ENCODE data around the gene ABCC8. TPM values are rescaled to one million over a fixed set of nuclear protein-coding genes. Genes with fewer than 3 reads are reported as not detected.

The ABCC8 gene
- total RNA-seq, 1 experiment from 2014 or later = 2.4 TPM

DNA sequence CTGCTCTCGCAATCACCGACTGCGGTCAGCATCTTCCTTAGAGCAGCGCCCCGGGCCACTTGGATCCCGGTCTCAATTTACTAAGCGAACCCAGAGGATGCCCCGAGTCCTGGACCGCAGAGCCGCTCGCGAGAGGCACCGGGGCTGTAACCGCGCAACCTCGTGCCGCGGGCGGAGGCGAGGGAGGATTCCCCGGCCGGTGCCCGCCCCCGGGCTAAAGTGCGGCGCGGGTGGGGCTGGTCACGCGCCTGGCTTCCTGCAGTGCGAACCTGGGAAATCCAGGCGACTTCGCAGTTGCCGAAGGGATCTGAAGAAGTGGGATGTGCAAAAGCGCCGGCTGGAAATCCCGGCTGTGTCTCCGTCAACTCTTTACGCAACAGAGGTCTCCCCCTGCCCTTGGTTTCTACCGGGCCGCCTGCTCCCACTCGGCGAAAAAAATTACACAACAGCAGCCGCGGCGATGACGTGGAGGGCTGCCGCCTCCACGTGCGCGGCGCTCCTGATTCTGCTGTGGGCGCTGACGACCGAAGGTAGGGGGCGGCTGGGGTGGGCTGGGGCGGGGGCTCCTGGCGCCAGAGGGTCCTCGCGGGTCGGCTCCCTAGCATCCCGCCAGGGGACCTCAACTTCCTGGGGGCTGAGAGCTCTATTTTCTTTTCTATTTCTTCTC lies 125.0 kb downstream of the ABCC8 start, which contains the start of gene NCR3LG1:
Gene NCR3LG1, plus strand, starts transcription at position 291 of the 667 bp plus-strand sequence. Its CDS starts 170 bp downstream, at position 461.
- H3K27ac Mint-ChIP-seq = no peak within 1 kb of the TSS; a peak in 1 of 7 replicates
- no peak within 1 kb of the TSS for H2BK5ac ChIP-seq (ENCODE audit: insufficient read length, low read length)
- H3K9me3 ChIP-seq (ENCODE audit: control insufficient read depth, low read depth, low read length) = no peaks in the 10 kb centered on the region
- H3K27ac ChIP-seq (ENCODE audit: insufficient read length, low read depth, low read length) = no peak within 1 kb of the TSS
- no peak within 1 kb of the TSS for H3K23ac ChIP-seq (ENCODE audit: insufficient read length, low read depth, low read length)
- no peak within 1 kb of the TSS for H4K91ac ChIP-seq (ENCODE audit: insufficient read length, low read depth, low read length)
- peaks cover 72% of the 10 kb centered on the region for H3K27me3 Mint-ChIP-seq (ENCODE audit: low read depth)
- no peak within 1 kb of the TSS for H2BK12ac ChIP-seq (ENCODE audit: insufficient read length, low read depth, low read length)
- peak within 1 kb of the TSS; percentile 69 to 90 for H3K4me3 Mint-ChIP-seq
- H4K5ac ChIP-seq (ENCODE audit: insufficient read length, low read depth, low read length) = no peak within 1 kb of the TSS
- H3K4me1 ChIP-seq (ENCODE audit: insufficient read depth, low read length) = no peaks in the 10 kb centered on the region
- H2BK20ac ChIP-seq (ENCODE audit: low read depth, low read length, poor library complexity, severe bottlenecking) = no peak within 1 kb of the TSS
- no peaks in the 10 kb centered on the region for H3K79me2 ChIP-seq (ENCODE audit: insufficient read depth, low read length)
- H3T11ph ChIP-seq (ENCODE audit: low read length) = no peak within 1 kb of the TSS
- H3K18ac ChIP-seq (ENCODE audit: insufficient read length, low read depth, low read length) = peak within 1 kb of the TSS; percentile 53
- peak within 1 kb of the TSS; percentile 45 for H3K9ac ChIP-seq (ENCODE audit: extremely low read depth, insufficient read length, low read length)
- no CpG with 5 or more reads among the region's 61 CpGs for WGBS (ENCODE audit: extremely low coverage, insufficient read length, low lambda C conversion rate)
- no peak within 1 kb of the TSS for H4K8ac ChIP-seq (replicated peaks; ENCODE audit: insufficient read length, low read depth, low read length)
- no peak within 1 kb of the TSS for H3K56ac ChIP-seq (ENCODE audit: insufficient read length, low read depth, low read length)
- H2BK120ac ChIP-seq (ENCODE audit: low read depth, low read length, poor library complexity, severe bottlenecking) = no peak within 1 kb of the TSS
- H4K20me1 ChIP-seq (ENCODE audit: control insufficient read depth, insufficient read depth, insufficient read length) = no peaks in the 10 kb centered on the region
- no peak within 1 kb of the TSS; the same call in 1 of the 2 replicates for H2BK15ac ChIP-seq (ENCODE audit: low read depth, low read length)
- no peak within 1 kb of the TSS for H3K4ac ChIP-seq (ENCODE audit: low read depth, low read length)
- H3K27me3 ChIP-seq (ENCODE audit: insufficient read depth, low read length) = peaks cover 21% of the 10 kb centered on the region
- TF ChIP-seq, protein P1, sequence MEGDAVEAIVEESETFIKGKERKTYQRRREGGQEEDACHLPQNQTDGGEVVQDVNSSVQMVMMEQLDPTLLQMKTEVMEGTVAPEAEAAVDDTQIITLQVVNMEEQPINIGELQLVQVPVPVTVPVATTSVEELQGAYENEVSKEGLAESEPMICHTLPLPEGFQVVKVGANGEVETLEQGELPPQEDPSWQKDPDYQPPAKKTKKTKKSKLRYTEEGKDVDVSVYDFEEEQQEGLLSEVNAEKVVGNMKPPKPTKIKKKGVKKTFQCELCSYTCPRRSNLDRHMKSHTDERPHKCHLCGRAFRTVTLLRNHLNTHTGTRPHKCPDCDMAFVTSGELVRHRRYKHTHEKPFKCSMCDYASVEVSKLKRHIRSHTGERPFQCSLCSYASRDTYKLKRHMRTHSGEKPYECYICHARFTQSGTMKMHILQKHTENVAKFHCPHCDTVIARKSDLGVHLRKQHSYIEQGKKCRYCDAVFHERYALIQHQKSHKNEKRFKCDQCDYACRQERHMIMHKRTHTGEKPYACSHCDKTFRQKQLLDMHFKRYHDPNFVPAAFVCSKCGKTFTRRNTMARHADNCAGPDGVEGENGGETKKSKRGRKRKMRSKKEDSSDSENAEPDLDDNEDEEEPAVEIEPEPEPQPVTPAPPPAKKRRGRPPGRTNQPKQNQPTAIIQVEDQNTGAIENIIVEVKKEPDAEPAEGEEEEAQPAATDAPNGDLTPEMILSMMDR (conservative IDR thresholded peaks at IDR 0.05) = no peak
- H3K36me3 Mint-ChIP-seq (ENCODE audit: insufficient read depth in 1 of 3, low read depth in 3 of 3) = no peaks in the 10 kb centered on the region
- H3K9me3 Mint-ChIP-seq = peaks cover 3 to 9% of the 10 kb centered on the region in 2 experiments; a peak in 4 of 5 replicates
- H3K23me2 ChIP-seq (ENCODE audit: insufficient read length, low read depth, low read length, poor library complexity, severe bottlenecking) = peaks cover 22% of the 10 kb centered on the region
- H3K4me2 ChIP-seq (ENCODE audit: insufficient read depth, insufficient read length, low read length) = peak within 1 kb of the TSS; percentile 69
- H2AK5ac ChIP-seq (ENCODE audit: insufficient read length, low read length) = no peak within 1 kb of the TSS
- no peak within 1 kb of the TSS for H2AFZ ChIP-seq (ENCODE audit: low read length)
- peak; percentile 57 for DNase-seq
- H3K79me1 ChIP-seq (ENCODE audit: insufficient read depth, low read depth, low read length, poor library complexity, severe bottlenecking) = no peaks in the 10 kb centered on the region
- 0 out of 2 replicates have a peak within 1 kb of the TSS, but pooled peaks have one; percentile 64 for H3K14ac ChIP-seq (ENCODE audit: insufficient read depth, low read length)
- peaks cover 15 to 26% of the 10 kb centered on the region in 2 experiments for H3K4me1 Mint-ChIP-seq

Data from H9 (cell line).